GM19193 (cell line): ENCODE data around the gene C10orf143.

ENCODE experiments used
- POLR2A ChIP-seq: IDR thresholded peaks from 4 replicates; pipeline ENCODE4 v1.6.1; 2011; ENCODE audit not compliant: insufficient read depth, insufficient read length; ENCODE audit errors: extremely low read depth

The C10orf143 gene

GRCh38 chr10:130027716-130028464 is 82.7 kb downstream of the C10orf143 start:
- TF ChIP-seq POLR2A = no peak

DNA sequence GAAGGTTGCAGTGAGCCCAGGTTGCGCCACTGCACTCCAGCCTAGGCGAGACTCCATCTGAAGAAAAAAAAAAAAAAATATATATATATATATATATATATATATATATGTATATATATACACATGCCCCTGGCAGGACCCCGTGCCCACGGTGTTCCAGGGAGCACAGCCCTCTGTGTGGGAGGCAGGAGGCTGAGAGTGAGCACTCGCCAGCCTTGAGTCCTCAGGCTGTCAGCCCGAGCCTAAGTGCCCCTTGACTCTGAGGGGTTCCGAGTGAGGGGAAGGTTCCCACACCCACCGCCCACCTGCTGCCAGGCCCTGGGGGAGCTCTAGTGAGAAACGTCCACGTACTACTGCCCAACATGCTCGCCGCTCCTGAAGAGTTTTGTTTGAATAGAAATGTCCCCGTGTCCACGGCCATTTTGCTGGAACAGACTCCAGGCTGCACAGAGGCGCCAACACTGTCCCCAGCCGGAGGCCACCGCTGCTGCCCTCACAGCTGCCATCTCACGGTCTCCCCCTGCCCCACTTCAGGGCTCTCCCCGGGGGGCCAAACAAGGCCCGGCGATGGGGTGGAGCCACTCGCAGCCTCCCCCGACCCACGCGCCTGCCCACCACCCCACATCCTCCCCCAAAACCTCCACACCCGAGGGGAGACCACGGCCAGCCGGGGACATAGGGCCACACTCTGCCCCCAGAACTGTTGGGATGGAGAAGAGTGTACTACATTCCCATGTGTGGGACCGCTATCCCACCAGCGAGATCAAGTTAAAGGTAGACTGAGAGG is 83.8 kb downstream of the C10orf143 start:
- no peak for TF ChIP-seq POLR2A

GRCh38 chr10:130025811-130026485 is 84.7 kb downstream of the C10orf143 start:
- TF ChIP-seq POLR2A = no peak

- no peak for TF ChIP-seq POLR2A
Observed at GRCh38 chr10:130025326-130025725, 85.3 kb downstream of the C10orf143 start.

- no peak for TF ChIP-seq POLR2A
Observed at GRCh38 chr10:130024779-130025325, 85.8 kb downstream of the C10orf143 start.

DNA sequence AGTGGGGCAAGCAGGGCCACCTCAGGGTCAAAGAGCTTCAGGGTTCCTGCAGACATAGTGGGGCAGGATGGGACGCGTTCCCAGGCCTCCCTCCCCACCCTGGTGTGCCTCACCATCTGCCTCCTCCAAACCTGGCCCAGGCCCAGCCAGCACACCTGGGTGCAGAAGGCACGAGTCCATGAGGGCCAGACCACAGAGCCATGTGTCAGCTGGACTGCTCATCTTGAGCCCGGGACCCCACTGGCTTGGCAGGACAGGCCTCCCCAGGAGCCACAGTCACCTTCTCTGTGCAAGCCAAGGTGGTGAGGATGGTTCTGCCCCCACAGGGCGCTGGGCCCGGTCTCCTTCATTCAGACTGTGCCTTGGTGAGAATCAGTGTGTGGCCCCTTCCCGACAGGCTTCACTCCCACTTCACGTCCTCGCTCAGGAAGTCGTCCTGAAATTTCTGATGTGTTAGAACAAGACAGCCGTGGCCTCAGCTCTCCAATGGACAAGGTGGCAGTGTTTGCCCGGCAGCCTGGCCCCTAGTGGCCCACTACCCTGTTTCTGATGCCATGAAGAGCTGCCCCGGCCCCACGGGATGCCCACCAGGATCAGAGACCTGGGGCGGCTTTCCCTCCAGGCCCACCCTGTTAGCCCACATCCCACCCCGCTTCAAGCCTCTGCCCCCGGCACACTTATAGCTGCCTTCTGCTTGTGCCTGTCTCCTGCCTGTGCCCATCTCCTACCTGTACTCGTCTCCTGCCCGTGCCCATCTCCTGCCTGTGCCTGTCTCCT is 87.0 kb downstream of the C10orf143 start:
- TF ChIP-seq POLR2A = no peak

GRCh38 chr10:130022511-130023299 is 87.9 kb downstream of the C10orf143 start:
- TF ChIP-seq POLR2A = no peak

DNA sequence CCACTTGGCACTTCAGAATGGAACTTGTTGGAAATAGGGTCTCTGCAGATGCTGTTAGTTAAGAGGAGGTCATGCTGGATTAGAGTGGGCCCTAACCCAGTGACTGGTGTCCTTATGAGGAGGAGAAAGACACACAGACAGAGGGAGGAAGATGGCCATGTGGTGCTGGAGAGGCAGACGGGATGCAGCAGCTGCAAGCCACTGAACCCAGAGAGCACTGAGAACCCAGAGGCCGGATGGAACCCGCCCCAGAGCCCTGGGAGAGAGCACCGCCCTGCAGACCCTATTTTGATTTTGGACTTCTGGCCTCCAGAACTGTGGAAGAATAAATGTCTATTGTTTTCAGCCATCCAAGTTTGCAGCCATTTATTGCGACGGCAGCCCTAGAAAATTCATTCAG is 88.5 kb downstream of the C10orf143 start:
- no peak for TF ChIP-seq POLR2A

DNA sequence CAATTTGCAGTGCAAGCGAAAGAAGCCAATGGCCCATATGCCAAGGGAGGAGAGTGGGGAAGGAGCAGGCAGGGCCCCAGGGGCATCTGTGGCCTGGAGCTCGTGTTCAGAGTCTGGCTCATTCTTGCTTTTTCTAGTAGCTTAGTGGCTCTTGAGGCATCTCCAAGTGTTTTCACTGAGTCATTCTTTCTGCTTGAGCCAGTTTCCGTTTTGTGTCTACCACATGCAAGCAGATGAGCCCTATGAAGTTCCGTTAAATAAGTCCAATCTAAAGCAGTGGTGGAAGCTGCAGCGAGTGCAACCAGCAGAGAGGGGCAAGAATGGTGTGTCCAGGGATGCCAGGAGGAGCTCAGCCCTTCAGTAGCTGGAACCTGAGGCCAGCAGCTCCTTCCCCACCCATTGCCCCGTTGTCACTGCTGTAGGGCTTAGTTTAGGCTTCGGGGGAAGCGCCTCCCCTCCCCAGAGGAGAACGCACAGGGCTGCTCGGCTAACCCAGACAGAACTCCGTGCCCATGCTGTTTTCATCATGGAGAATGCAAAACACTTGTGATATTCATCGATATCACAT is 89.2 kb downstream of the C10orf143 start:
- TF ChIP-seq POLR2A = no peak

- no peak for TF ChIP-seq POLR2A
Observed at GRCh38 chr10:130020651-130021382, 89.8 kb downstream of the C10orf143 start.

DNA sequence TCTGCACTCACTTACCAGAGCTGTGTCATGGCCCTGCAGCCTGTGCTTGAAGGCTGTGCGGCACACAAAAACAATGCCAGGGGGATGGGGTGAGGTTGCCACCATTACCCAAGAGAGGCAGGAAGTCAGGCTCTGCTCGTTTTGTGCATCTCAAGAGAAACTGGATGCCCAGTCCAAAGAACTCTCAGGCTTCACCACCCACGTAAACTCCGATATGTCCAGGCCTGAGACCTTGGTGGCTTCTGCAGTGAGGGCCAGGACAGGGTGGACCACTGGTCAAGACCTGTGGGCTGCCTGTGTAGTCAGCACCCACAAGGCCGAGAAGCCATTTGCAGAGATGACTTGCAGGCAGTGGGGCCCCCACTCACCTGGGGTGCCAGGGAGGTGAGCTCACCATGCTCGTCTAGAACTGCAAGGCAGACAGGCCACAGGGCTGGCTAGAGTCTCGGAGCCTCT is 91.9 kb downstream of the C10orf143 start:
- no peak for TF ChIP-seq POLR2A

GRCh38 chr10:130018265-130018664 is 92.4 kb downstream of the C10orf143 start:
- TF ChIP-seq POLR2A = no peak

- TF ChIP-seq POLR2A = no peak
Observed at GRCh38 chr10:130017631-130018022, 93.0 kb downstream of the C10orf143 start.
